H1 (cell line): ENCODE data around the gene PXDC1. TPM values are rescaled to one million over a fixed set of nuclear protein-coding genes. Genes with fewer than 3 reads are reported as not detected.

Experiments
- CTCF ChIA-PET: fragments of 300-600 bp; sonication (Branson Sonifier 250); formaldehyde crosslinking; loops from one replicate; lab custom pipeline; 2021; ENCODE audit not compliant: partially characterized antibody; lab: Charles Lee
- POLR2A ChIA-PET: fragments of 300-600 bp; sonication (Branson Sonifier 250); formaldehyde crosslinking; loops from one replicate; lab custom pipeline; 2021; ENCODE audit warnings: inconsistent platforms; ENCODE audit not compliant: partially characterized antibody; lab: Charles Lee
- DNase-seq, 2 experiments: peaks; one replicate each; pipeline versions ENCODE4 v3.0.0 to v3.0.0-alpha.2; 2010 to 2022; ENCODE audit warnings: low spot score in 2 of 2, low read depth in 1 of 2, mixed read lengths in 1 of 2
- FAIRE-seq: peaks from 2 replicates; lab custom pipeline; 2011; peaks lifted over from hg19 to GRCh38; lab: Jason Lieb, UNC
- H2AFZ ChIP-seq: 2 replicates; pipeline ENCODE4 v1.8.1; 2012; ENCODE audit warnings: low read length, inconsistent platforms
- H2AK5ac ChIP-seq: 2 replicates; pipeline ENCODE4 v1.6.1; 2013; ENCODE audit warnings: low read depth, low read length
- H2BK120ac ChIP-seq: replicated peaks from 2 replicates; pipeline ENCODE3; 2013; ENCODE audit warnings: low read depth, low read length, inconsistent platforms
- H2BK12ac ChIP-seq: 2 replicates; pipeline ENCODE4 v1.6.1; 2013; ENCODE audit warnings: low read depth, low read length
- H2BK15ac ChIP-seq: 2 replicates; pipeline ENCODE4 v1.6.1; 2013; ENCODE audit warnings: low read length
- H2BK20ac ChIP-seq: 2 replicates; pipeline ENCODE4 v1.6.1; 2013; ENCODE audit warnings: low read length
- H2BK5ac ChIP-seq: 2 replicates; pipeline ENCODE4 v1.6.1; 2013; ENCODE audit warnings: low read depth, low read length
- H3K14ac ChIP-seq: 2 replicates; pipeline ENCODE4 v1.6.1; 2013; ENCODE audit warnings: inconsistent platforms; ENCODE audit not compliant: insufficient read length
- H3K18ac ChIP-seq: 2 replicates; pipeline ENCODE4 v1.6.1; 2013; ENCODE audit warnings: low read length; ENCODE audit errors: extremely low read depth
- H3K23ac ChIP-seq: 2 replicates; pipeline ENCODE4 v1.6.1; 2013; ENCODE audit warnings: inconsistent platforms; ENCODE audit not compliant: insufficient read length
- H3K23me2 ChIP-seq: 2 replicates; pipeline ENCODE4 v1.6.1; 2013; ENCODE audit warnings: low read depth, low read length
- H3K27ac ChIP-seq: 2 replicates; pipeline ENCODE4 v1.6.1; 2011; ENCODE audit warnings: low read depth, low read length, inconsistent platforms
- H3K27me3 ChIP-seq, 4 experiments: replicated peaks in 1 of 4; 1 replicate in 1 of 4; 2 replicates in 3 of 4; pipeline versions ENCODE4 v1.6.1 to v1.8.1; 2011 to 2013; ENCODE audit warnings: low read length in 3 of 4, mild to moderate bottlenecking in 3 of 4, inconsistent platforms in 2 of 4, mixed read lengths in 2 of 4, moderate library complexity in 1 of 4; ENCODE audit not compliant: control insufficient read depth in 3 of 4, insufficient read depth in 3 of 4; ENCODE audit errors: extremely low read depth in 1 of 4
- H3K36me3 ChIP-seq, 4 experiments: 2 replicates each; pipeline versions ENCODE4 v1.6.1 to v1.8.1; 2011 to 2013; ENCODE audit warnings: mild to moderate bottlenecking in 4 of 4, low read length in 3 of 4, moderate library complexity in 2 of 4, control low read depth in 1 of 4, inconsistent platforms in 1 of 4; ENCODE audit not compliant: insufficient read depth in 4 of 4, control insufficient read depth in 2 of 4
- H3K4ac ChIP-seq: replicated peaks from 2 replicates; pipeline ENCODE3; 2013; ENCODE audit warnings: low read length, low read depth, mixed read lengths, inconsistent platforms; ENCODE audit not compliant: insufficient read length
- H3K4me1 ChIP-seq, 4 experiments: replicated peaks in 1 of 4; 1 replicate in 1 of 4; 2 replicates in 3 of 4; pipeline versions ENCODE4 v1.6.1 to v1.8.1; 2011 to 2013; ENCODE audit warnings: low read length in 3 of 4, inconsistent platforms in 2 of 4, mixed read lengths in 1 of 4; ENCODE audit not compliant: insufficient read depth in 4 of 4, control insufficient read depth in 3 of 4
- H3K4me2 ChIP-seq, 2 experiments: 2 replicates each; pipeline versions ENCODE4 v1.6.1 to v1.8.1; 2011 to 2013; ENCODE audit warnings: low read depth in 2 of 2, low read length in 2 of 2, control low read depth in 1 of 2, inconsistent platforms in 1 of 2, mild to moderate bottlenecking in 1 of 2; ENCODE audit not compliant: insufficient read depth in 1 of 2
- H3K4me3 ChIP-seq, 4 experiments: fragments of 200-600, 300-600 bp in 1 of 4; sonication (generic), shearing (Covaris generic), sonication (Bioruptor Twin) in 1 of 4; 2 replicates each; pipeline versions ENCODE4 v1.5.1 to v1.8.1; 2011 to 2016; ENCODE audit warnings: low read length in 4 of 4, low read depth in 3 of 4, control low read depth in 2 of 4, inconsistent platforms in 2 of 4, mild to moderate bottlenecking in 2 of 4, mixed read lengths in 1 of 4, moderate library complexity in 1 of 4; ENCODE audit not compliant: insufficient read depth in 2 of 4; ENCODE audit errors: extremely low read depth in 1 of 4
- H3K56ac ChIP-seq: replicated peaks from 2 replicates; pipeline ENCODE3; 2013; ENCODE audit warnings: low read depth, mild to moderate bottlenecking, mixed read lengths, low read length, inconsistent platforms; ENCODE audit not compliant: insufficient read length
- H3K79me1 ChIP-seq: 2 replicates; pipeline ENCODE4 v1.6.1; 2013; ENCODE audit warnings: low read depth, low read length, control low read depth
- H3K79me2 ChIP-seq, 2 experiments: 2 replicates each; pipeline versions ENCODE4 v1.6.1 to v1.8.1; 2012 to 2013; ENCODE audit warnings: low read length in 2 of 2, mild to moderate bottlenecking in 2 of 2, inconsistent platforms in 1 of 2; ENCODE audit not compliant: insufficient read depth in 2 of 2, control insufficient read depth in 1 of 2
- H3K9ac ChIP-seq, 4 experiments: replicated peaks in 1 of 4; 1 replicate in 1 of 4; 2 replicates in 3 of 4; pipeline versions ENCODE4 v1.6.1 to v1.8.1; 2011 to 2013; ENCODE audit warnings: low read depth in 3 of 4, low read length in 3 of 4, control low read depth in 2 of 4, mild to moderate bottlenecking in 2 of 4, moderate library complexity in 2 of 4, inconsistent platforms in 1 of 4; ENCODE audit errors: extremely low read depth in 1 of 4
- H3K9me3 ChIP-seq, 2 experiments: 2 replicates each; pipeline versions ENCODE4 v1.6.1 to v1.8.1; 2012 to 2013; ENCODE audit warnings: mild to moderate bottlenecking in 2 of 2, moderate library complexity in 2 of 2, control low read depth in 1 of 2, inconsistent platforms in 1 of 2, low read depth in 1 of 2, low read length in 1 of 2, mixed read lengths in 1 of 2; ENCODE audit not compliant: insufficient read depth in 2 of 2
- H4K20me1 ChIP-seq, 2 experiments: replicated peaks in 1 of 2; 2 replicates each; pipeline versions ENCODE3 to v1.8.1; 2011 to 2013; ENCODE audit warnings: inconsistent platforms in 2 of 2, low read length in 2 of 2, mild to moderate bottlenecking in 1 of 2; ENCODE audit not compliant: insufficient read depth in 2 of 2, control insufficient read depth in 1 of 2
- H4K5ac ChIP-seq: 2 replicates; pipeline ENCODE4 v1.6.1; 2013; ENCODE audit warnings: low read length, low read depth, mixed read lengths, inconsistent platforms; ENCODE audit not compliant: insufficient read length
- H4K8ac ChIP-seq: 2 replicates; pipeline ENCODE4 v1.8.0; 2013; ENCODE audit warnings: mild to moderate bottlenecking, moderate library complexity, low read length, inconsistent platforms; ENCODE audit not compliant: insufficient read depth; ENCODE audit errors: extremely low read depth
- H4K91ac ChIP-seq: replicated peaks from 2 replicates; pipeline ENCODE3; 2013; ENCODE audit warnings: low read length, mixed read lengths, inconsistent platforms; ENCODE audit not compliant: insufficient read length
- EP300 ChIP-seq, 2 experiments: IDR thresholded peaks; 1 replicate in 1 of 2; 2 replicates in 1 of 2; pipeline ENCODE4 v1.6.1; 2011 to 2012; ENCODE audit warnings: low read depth in 2 of 2, low read length in 2 of 2, mild to moderate bottlenecking in 2 of 2, borderline replicate concordance in 1 of 2, inconsistent platforms in 1 of 2, moderate library complexity in 1 of 2
- FOSL1 ChIP-seq: IDR thresholded peaks from 2 replicates; pipeline ENCODE4 v1.6.1; 2011; ENCODE audit warnings: mild to moderate bottlenecking, low read depth, low read length, moderate library complexity; ENCODE audit not compliant: insufficient read depth
- NANOG ChIP-seq: IDR thresholded peaks from 2 replicates; pipeline ENCODE4 v1.6.1; 2011; ENCODE audit warnings: low read length, low read depth, mild to moderate bottlenecking, inconsistent platforms; ENCODE audit not compliant: insufficient read depth, poor library complexity, severe bottlenecking
- RBBP5 ChIP-seq: IDR thresholded peaks from 2 replicates; pipeline ENCODE4 v1.7.1; 2012; ENCODE audit warnings: low read depth, mild to moderate bottlenecking, inconsistent platforms, low read length, moderate library complexity, borderline replicate concordance
- RFX5 ChIP-seq: IDR thresholded peaks from 2 replicates; pipeline ENCODE4 v1.6.1; 2011; ENCODE audit warnings: low read depth, low read length, improper control_type of control experiment, borderline replicate concordance
- SIRT6 ChIP-seq: IDR thresholded peaks from one replicate; pipeline ENCODE4 v1.7.1; 2012; ENCODE audit warnings: low read length, inconsistent platforms
- SIX5 ChIP-seq: IDR thresholded peaks from 2 replicates; pipeline ENCODE4 v1.6.1; 2011; ENCODE audit warnings: mild to moderate bottlenecking, low read depth, low read length
- SP2 ChIP-seq: IDR thresholded peaks from 2 replicates; pipeline ENCODE4 v1.6.1; 2012; ENCODE audit warnings: mild to moderate bottlenecking, low read length, inconsistent platforms
- SUZ12 ChIP-seq: fragments of 200-600 bp; sonication (generic); IDR thresholded peaks from 2 replicates; pipeline ENCODE4 v1.6.1; 2012; ENCODE audit warnings: mild to moderate bottlenecking, inconsistent platforms, low read length, moderate library complexity, mixed read lengths
- YY1 ChIP-seq: IDR thresholded peaks from 2 replicates; pipeline ENCODE4 v1.6.1; 2011; ENCODE audit warnings: low read depth, mild to moderate bottlenecking, low read length
- WGBS, 2 experiments: shearing (Covaris generic) in 1 of 2; methylation state at CpG; one replicate each; pipeline versions ENCODE4 v1.1.6 to v1.1.7; 2013 to 2015; ENCODE audit warnings: low lambda C conversion rate in 2 of 2, mixed read lengths in 2 of 2, inconsistent platforms in 1 of 2, low coverage in 1 of 2, missing lambda C conversion rate in 1 of 2; ENCODE audit not compliant: insufficient replicate concordance in 2 of 2, insufficient coverage in 1 of 2, insufficient read length in 1 of 2; ENCODE audit errors: extremely low coverage in 1 of 2, missing lambda C conversion rate in 1 of 2; 5-methylcytosine and 5-hydroxymethylcytosine counted together
- polyA plus RNA-seq, 7 experiments: library from polyadenylated mRNA; depleted of rRNA in 3 of 7; stranded (reverse) in 5 of 7; unstranded in 2 of 7; fragments of >200 nt in 5 of 7; fragments of 200-250 nt in 2 of 7; gene quantifications; 1 replicate in 5 of 7; 2 replicates in 1 of 7; 4 replicates in 1 of 7; pipeline versions ENCODE4 v1.2.1 to v1.2.3, GENCODE V29; 2011 to 2013; ENCODE audit warnings: missing spikeins in 2 of 7, mixed read lengths in 2 of 7
- total RNA-seq: library from RNA; stranded (reverse); fragmentation: NEBNext Ultra II Directional; extraction: Animal tissue kit (Norgen Biotek cat#: 25700); gene quantifications from 2 replicates; pipeline ENCODE4 v1.2.1, GENCODE V29; 2021
- TF ChIP-seq, protein P1 (sequence below): IDR thresholded peaks from 2 replicates; pipeline ENCODE4 v1.6.1; 2012; ENCODE audit warnings: inconsistent platforms

Gene PXDC1
- total and polyA plus RNA-seq, 2 of the 8 experiments (the other 6 are each of a cell fraction or from before 2014, with no cell fraction given): 1.7 to 2.0 TPM

DNA sequence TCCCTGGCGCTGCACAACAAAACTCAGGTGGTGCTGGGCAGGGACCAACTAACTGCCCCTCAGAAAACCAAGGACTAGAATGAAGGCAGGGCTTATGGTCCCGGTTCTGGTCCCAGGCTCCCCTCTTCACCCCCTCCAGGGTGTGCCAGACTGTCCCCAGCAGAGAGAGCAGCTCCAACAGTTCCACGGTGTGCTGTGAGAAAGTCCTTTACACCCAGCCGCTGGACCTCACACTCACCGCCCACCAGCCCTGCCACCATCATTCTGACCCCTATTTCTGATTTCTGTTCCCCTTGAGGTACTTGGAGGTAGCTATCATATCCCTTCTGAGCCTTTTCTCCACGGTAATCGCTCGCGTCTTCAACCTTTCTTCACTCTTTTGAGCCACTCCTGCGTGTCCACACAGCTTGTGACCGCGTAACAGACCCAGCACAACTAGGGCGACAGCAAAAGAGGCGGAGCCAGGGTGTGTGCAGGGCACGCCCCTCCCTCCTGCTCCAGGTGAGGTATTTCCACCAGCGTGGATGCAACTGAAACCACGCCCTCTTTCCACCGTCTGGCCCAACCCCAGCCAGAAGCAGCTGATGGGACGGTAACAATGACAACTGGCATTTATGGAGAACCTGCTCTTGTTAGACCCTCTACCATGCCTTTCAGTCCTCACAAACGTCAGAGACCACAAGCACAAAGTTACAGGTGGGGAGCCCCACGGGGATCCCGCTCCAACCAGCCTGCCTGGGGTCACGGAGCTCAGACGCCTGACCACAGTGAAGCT is 2.3 kb downstream of the PXDC1 start:
- peak overlapping the region; percentile 29 to 74; a peak in 3 of 4 replicates for H3K4me2 ChIP-seq
- POLR2A ChIA-PET: interaction anchor here (1.3 to 1.8 kb wide), 2 partner anchors 27 to 100 kb away, joined by 3 to 7 read pairs; partner anchors contain the start of gene FAM50B
- H4K20me1 ChIP-seq: peaks cover 0 to 2% of the 10 kb centered on the region in 2 experiments
- TF ChIP-seq SP2 (no peak), FOSL1 (no peak), RFX5 (no peak), SIRT6 (no peak), SUZ12 (no peak), SIX5 (no peak), NANOG (no peak), YY1 (no peak), RBBP5 (no peak), EP300 (IDR thresholded peaks at IDR 0.05; ENCODE audit: borderline replicate concordance in 1 of 2, low read depth in 2 of 2, low read length in 2 of 2) (no peak)
- TF ChIP-seq, protein P1, sequence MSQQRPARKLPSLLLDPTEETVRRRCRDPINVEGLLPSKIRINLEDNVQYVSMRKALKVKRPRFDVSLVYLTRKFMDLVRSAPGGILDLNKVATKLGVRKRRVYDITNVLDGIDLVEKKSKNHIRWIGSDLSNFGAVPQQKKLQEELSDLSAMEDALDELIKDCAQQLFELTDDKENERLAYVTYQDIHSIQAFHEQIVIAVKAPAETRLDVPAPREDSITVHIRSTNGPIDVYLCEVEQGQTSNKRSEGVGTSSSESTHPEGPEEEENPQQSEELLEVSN: no peak

More for the DNA sequence above, 2.3 kb downstream of the PXDC1 start:
- Histone ChIP-seq H2BK12ac (no peak overlapping the region), H3K23ac (no peak overlapping the region), H3K79me1 (no peaks in the 10 kb centered on the region), H2AK5ac (no peak overlapping the region), H3K9ac (no peak overlapping the region), H2BK120ac (no peak overlapping the region), H3K4me1 (peaks cover 0 to 14% (median 4%) of the 10 kb centered on the region in 4 experiments; a peak in 5 of 7 replicates), H3K27me3 (peaks cover 12 to 52% (median 42%) of the 10 kb centered on the region in 4 experiments), H3K18ac (no peak overlapping the region), H2BK20ac (no peak overlapping the region), H3K14ac (no peak overlapping the region), H4K8ac (no peak overlapping the region), H3K79me2 (no peaks in the 10 kb centered on the region), H4K5ac (no peak overlapping the region), H2BK5ac (no peak overlapping the region), H3K9me3 (no peaks in the 10 kb centered on the region), H3K4me3 (peak overlapping the region in 1 of 4 experiments; percentile 75; a peak in 1 of 8 replicates), H2BK15ac (peak overlapping the region; percentile 63; the same call in 1 of the 2 replicates), H2AFZ (no peak overlapping the region), H3K36me3 (no peaks in the 10 kb centered on the region), H3K23me2 (peaks cover 19% of the 10 kb centered on the region; the same call in 1 of the 2 replicates), H3K56ac (no peak overlapping the region), H4K91ac (no peak overlapping the region), H3K4ac (no peak overlapping the region), H3K27ac (no peak overlapping the region)
- CTCF ChIA-PET: interaction anchor here (0.6 to 8.8 kb wide), 41 partner anchors 8 to 478 kb away, joined by 3 to 82 read pairs (median 4); partner anchors contain the start of gene FAM50B
- no peak for FAIRE-seq
- WGBS, 2 experiments: 73% methylated on average over 24 of the region's 24 CpGs; no CpG with 5 or more reads in 1 of the 2 experiments
- no peak for DNase-seq
